Measurements from ENCODE around the gene EHBP1.

DNA sequence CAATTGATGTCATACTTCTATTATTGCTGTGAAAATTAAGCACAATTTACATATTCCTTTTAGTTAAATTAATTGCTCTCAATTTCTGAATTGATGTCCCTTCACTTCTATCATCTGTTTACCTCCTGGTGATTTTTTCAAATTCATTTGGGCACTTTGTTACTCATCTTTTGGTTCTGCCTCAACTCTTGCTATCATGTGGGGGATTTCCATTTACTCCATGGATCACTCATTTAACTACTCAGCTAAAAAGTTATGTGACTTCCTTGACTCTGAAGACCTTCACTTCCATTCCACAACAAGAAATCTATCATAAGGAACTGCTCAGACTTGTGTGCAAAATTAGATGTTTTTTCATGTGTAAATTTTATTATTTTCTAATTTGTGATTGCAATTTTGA lies 126.2 kb downstream of the EHBP1 start:
- TF ChIP-seq TAF1 (IDR thresholded peaks at IDR 0.05; ENCODE audit: borderline replicate concordance, insufficient read depth, low read length) (no peak), POLR2AphosphoS5 (IDR thresholded peaks at IDR 0.05; ENCODE audit: low read depth, low read length) (no peak), SIN3A (IDR thresholded peaks at IDR 0.05; ENCODE audit: borderline replicate concordance, insufficient read depth, low read length) (no peak), FOXP2 (optimal IDR thresholded peaks at IDR 0.05; ENCODE audit: borderline replicate concordance, extremely low read depth, extremely low read length, insufficient read depth) (no peak)
- TF ChIP-seq, protein P1, sequence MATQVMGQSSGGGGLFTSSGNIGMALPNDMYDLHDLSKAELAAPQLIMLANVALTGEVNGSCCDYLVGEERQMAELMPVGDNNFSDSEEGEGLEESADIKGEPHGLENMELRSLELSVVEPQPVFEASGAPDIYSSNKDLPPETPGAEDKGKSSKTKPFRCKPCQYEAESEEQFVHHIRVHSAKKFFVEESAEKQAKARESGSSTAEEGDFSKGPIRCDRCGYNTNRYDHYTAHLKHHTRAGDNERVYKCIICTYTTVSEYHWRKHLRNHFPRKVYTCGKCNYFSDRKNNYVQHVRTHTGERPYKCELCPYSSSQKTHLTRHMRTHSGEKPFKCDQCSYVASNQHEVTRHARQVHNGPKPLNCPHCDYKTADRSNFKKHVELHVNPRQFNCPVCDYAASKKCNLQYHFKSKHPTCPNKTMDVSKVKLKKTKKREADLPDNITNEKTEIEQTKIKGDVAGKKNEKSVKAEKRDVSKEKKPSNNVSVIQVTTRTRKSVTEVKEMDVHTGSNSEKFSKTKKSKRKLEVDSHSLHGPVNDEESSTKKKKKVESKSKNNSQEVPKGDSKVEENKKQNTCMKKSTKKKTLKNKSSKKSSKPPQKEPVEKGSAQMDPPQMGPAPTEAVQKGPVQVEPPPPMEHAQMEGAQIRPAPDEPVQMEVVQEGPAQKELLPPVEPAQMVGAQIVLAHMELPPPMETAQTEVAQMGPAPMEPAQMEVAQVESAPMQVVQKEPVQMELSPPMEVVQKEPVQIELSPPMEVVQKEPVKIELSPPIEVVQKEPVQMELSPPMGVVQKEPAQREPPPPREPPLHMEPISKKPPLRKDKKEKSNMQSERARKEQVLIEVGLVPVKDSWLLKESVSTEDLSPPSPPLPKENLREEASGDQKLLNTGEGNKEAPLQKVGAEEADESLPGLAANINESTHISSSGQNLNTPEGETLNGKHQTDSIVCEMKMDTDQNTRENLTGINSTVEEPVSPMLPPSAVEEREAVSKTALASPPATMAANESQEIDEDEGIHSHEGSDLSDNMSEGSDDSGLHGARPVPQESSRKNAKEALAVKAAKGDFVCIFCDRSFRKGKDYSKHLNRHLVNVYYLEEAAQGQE (IDR thresholded peaks at IDR 0.05; ENCODE audit: insufficient read depth in 1 of 2, low read depth in 2 of 2, low read length in 2 of 2), result no peak
